ENCODE measurements around the gene NQO2. TPM values are rescaled to one million over a fixed set of nuclear protein-coding genes. Genes with fewer than 3 reads are reported as not detected.

Gene NQO2
- total and polyA plus RNA-seq, 2 of the 13 experiments (the other 11 are each of a cell fraction or from before 2014, with no cell fraction given) = 32.2 to 56.5 TPM

DNA sequence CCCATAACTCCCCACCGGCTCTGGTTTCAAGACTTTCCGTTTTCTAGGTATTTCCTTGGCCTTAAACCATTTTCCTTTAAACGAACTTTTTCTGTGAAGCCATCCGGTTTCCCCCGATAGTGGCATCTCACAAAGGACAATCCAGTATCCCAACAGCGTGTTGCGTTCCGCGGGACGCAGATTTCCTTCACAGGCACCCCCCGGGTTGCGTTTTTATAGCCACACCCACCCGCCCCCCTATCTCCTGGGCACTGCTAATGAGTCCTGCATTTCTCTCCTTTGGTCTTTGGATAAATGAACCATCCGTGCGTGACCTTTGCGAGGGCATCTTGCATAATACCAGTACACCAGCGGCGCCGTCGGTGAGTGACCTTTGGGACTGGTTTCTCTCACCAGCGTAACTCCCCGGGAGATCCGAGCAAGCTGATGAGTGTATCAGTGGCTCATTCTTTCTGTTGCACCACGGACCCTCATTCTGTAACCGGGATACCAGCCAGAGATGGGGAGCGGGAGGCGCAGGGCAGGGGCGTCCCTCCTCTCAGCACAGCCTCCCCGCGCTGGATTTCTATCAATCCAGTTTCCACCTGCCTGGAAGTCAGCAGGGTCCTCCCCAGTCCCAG, 586 bp upstream of the NQO2 start (continued):
- TF ChIP-seq, protein P1, sequence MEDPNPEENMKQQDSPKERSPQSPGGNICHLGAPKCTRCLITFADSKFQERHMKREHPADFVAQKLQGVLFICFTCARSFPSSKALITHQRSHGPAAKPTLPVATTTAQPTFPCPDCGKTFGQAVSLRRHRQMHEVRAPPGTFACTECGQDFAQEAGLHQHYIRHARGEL (CRISPR knock-in tag; IDR thresholded peaks at IDR 0.05) = no peak
- TF ChIP-seq SETDB1 (CRISPR knock-in tag; IDR thresholded peaks at IDR 0.05; ENCODE audit: borderline replicate concordance) = no peak
- TF ChIP-seq, protein P2, sequence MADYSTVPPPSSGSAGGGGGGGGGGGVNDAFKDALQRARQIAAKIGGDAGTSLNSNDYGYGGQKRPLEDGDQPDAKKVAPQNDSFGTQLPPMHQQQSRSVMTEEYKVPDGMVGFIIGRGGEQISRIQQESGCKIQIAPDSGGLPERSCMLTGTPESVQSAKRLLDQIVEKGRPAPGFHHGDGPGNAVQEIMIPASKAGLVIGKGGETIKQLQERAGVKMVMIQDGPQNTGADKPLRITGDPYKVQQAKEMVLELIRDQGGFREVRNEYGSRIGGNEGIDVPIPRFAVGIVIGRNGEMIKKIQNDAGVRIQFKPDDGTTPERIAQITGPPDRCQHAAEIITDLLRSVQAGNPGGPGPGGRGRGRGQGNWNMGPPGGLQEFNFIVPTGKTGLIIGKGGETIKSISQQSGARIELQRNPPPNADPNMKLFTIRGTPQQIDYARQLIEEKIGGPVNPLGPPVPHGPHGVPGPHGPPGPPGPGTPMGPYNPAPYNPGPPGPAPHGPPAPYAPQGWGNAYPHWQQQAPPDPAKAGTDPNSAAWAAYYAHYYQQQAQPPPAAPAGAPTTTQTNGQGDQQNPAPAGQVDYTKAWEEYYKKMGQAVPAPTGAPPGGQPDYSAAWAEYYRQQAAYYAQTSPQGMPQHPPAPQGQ (CRISPR knock-in tag; IDR thresholded peaks at IDR 0.05; ENCODE audit: borderline replicate concordance) = no peak
- TF ChIP-seq KLF12 (CRISPR knock-in tag; IDR thresholded peaks at IDR 0.05; ENCODE audit: borderline replicate concordance) = peak; percentile 86; the same call in 1 of the 2 replicates
- TF ChIP-seq, protein P3, sequence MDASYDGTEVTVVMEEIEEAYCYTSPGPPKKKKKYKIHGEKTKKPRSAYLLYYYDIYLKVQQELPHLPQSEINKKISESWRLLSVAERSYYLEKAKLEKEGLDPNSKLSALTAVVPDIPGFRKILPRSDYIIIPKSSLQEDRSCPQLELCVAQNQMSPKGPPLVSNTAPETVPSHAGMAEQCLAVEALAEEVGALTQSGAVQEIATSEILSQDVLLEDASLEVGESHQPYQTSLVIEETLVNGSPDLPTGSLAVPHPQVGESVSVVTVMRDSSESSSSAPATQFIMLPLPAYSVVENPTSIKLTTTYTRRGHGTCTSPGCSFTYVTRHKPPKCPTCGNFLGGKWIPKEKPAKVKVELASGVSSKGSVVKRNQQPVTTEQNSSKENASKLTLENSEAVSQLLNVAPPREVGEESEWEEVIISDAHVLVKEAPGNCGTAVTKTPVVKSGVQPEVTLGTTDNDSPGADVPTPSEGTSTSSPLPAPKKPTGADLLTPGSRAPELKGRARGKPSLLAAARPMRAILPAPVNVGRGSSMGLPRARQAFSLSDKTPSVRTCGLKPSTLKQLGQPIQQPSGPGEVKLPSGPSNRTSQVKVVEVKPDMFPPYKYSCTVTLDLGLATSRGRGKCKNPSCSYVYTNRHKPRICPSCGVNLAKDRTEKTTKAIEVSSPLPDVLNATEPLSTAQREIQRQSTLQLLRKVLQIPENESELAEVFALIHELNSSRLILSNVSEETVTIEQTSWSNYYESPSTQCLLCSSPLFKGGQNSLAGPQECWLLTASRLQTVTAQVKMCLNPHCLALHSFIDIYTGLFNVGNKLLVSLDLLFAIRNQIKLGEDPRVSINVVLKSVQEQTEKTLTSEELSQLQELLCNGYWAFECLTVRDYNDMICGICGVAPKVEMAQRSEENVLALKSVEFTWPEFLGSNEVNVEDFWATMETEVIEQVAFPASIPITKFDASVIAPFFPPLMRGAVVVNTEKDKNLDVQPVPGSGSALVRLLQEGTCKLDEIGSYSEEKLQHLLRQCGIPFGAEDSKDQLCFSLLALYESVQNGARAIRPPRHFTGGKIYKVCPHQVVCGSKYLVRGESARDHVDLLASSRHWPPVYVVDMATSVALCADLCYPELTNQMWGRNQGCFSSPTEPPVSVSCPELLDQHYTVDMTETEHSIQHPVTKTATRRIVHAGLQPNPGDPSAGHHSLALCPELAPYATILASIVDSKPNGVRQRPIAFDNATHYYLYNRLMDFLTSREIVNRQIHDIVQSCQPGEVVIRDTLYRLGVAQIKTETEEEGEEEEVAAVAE (CRISPR knock-in tag; IDR thresholded peaks at IDR 0.05; ENCODE audit: borderline replicate concordance) = 0 out of 2 replicates have a peak, but pooled peaks have one; percentile 25
- TF ChIP-seq RAD51 (IDR thresholded peaks at IDR 0.05; ENCODE audit: borderline replicate concordance) = no peak
- TF ChIP-seq, protein P4, sequence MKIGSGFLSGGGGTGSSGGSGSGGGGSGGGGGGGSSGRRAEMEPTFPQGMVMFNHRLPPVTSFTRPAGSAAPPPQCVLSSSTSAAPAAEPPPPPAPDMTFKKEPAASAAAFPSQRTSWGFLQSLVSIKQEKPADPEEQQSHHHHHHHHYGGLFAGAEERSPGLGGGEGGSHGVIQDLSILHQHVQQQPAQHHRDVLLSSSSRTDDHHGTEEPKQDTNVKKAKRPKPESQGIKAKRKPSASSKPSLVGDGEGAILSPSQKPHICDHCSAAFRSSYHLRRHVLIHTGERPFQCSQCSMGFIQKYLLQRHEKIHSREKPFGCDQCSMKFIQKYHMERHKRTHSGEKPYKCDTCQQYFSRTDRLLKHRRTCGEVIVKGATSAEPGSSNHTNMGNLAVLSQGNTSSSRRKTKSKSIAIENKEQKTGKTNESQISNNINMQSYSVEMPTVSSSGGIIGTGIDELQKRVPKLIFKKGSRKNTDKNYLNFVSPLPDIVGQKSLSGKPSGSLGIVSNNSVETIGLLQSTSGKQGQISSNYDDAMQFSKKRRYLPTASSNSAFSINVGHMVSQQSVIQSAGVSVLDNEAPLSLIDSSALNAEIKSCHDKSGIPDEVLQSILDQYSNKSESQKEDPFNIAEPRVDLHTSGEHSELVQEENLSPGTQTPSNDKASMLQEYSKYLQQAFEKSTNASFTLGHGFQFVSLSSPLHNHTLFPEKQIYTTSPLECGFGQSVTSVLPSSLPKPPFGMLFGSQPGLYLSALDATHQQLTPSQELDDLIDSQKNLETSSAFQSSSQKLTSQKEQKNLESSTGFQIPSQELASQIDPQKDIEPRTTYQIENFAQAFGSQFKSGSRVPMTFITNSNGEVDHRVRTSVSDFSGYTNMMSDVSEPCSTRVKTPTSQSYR (CRISPR knock-in tag; IDR thresholded peaks at IDR 0.05; ENCODE audit: borderline replicate concordance) = peak; percentile 60
- TF ChIP-seq PCBP2 (optimal IDR thresholded peaks at IDR 0.05; ENCODE audit: low read depth, low read length, poor library complexity, severe bottlenecking) = no peak
- TF ChIP-seq ZKSCAN5 (CRISPR knock-in tag; IDR thresholded peaks at IDR 0.05) = no peak
- no peak for TF ChIP-seq TCF7L2 (IDR thresholded peaks at IDR 0.05; ENCODE audit: low read depth, low read length)
- TF ChIP-seq DMAP1 (CRISPR knock-in tag; IDR thresholded peaks at IDR 0.05) = peak; percentile 61
- no peak for TF ChIP-seq SMARCE1 (IDR thresholded peaks at IDR 0.05; ENCODE audit: borderline replicate concordance)
- TF ChIP-seq CBFB (CRISPR knock-in tag; IDR thresholded peaks at IDR 0.05) = 0 out of 2 replicates have a peak, but pooled peaks have one; percentile 23
- TF ChIP-seq, protein P5, sequence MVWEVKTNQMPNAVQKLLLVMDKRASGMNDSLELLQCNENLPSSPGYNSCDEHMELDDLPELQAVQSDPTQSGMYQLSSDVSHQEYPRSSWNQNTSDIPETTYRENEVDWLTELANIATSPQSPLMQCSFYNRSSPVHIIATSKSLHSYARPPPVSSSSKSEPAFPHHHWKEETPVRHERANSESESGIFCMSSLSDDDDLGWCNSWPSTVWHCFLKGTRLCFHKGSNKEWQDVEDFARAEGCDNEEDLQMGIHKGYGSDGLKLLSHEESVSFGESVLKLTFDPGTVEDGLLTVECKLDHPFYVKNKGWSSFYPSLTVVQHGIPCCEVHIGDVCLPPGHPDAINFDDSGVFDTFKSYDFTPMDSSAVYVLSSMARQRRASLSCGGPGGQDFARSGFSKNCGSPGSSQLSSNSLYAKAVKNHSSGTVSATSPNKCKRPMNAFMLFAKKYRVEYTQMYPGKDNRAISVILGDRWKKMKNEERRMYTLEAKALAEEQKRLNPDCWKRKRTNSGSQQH (CRISPR knock-in tag; IDR thresholded peaks at IDR 0.05; ENCODE audit: low read depth) = peak; percentile 33; the same call in 1 of the 2 replicates
- TF ChIP-seq, protein P6, sequence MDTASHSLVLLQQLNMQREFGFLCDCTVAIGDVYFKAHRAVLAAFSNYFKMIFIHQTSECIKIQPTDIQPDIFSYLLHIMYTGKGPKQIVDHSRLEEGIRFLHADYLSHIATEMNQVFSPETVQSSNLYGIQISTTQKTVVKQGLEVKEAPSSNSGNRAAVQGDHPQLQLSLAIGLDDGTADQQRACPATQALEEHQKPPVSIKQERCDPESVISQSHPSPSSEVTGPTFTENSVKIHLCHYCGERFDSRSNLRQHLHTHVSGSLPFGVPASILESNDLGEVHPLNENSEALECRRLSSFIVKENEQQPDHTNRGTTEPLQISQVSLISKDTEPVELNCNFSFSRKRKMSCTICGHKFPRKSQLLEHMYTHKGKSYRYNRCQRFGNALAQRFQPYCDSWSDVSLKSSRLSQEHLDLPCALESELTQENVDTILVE (CRISPR knock-in tag; IDR thresholded peaks at IDR 0.05) = peak; percentile 91
- no peak for TF ChIP-seq ATF7 (IDR thresholded peaks at IDR 0.05)
- TF ChIP-seq ATF7 (CRISPR knock-in tag; IDR thresholded peaks at IDR 0.05) = peak; percentile 88; the same call in 1 of the 2 replicates
